RPMI8226 (cell line): Measurements from ENCODE around the gene C14orf132.

Experiments used
- DNase-seq: peaks from one replicate; pipeline ENCODE4 v3.0.0-alpha.2; 2015

C14orf132 gene

GRCh38 chr14:96084796-96085195, 45.6 kb downstream of the C14orf132 start:
- no peak for DNase-seq

GRCh38 chr14:96085369-96085768, 46.2 kb downstream of the C14orf132 start:
- no peak for DNase-seq

GRCh38 chr14:96086032-96086431, 46.9 kb downstream of the C14orf132 start:
- no peak for DNase-seq

- no peak for DNase-seq
Observed at GRCh38 chr14:96086574-96087077, 47.5 kb downstream of the C14orf132 start.

GRCh38 chr14:96088074-96088473, 48.9 kb downstream of the C14orf132 start:
- no peak for DNase-seq

GRCh38 chr14:96088481-96088880, 49.3 kb downstream of the C14orf132 start:
- no peak for DNase-seq

- DNase-seq: no peak
Observed at GRCh38 chr14:96088911-96089310, 49.7 kb downstream of the C14orf132 start.

GRCh38 chr14:96089401-96089800, 50.2 kb downstream of the C14orf132 start:
- no peak for DNase-seq

- no peak for DNase-seq
Observed at GRCh38 chr14:96090441-96091148, 51.4 kb downstream of the C14orf132 start.

- DNase-seq: no peak
Observed at GRCh38 chr14:96091149-96091693, 52.1 kb downstream of the C14orf132 start.

GRCh38 chr14:96091941-96092411, 52.8 kb downstream of the C14orf132 start:
- DNase-seq: no peak

GRCh38 chr14:96092936-96093335, 53.8 kb downstream of the C14orf132 start:
- DNase-seq: no peak

GRCh38 chr14:96094211-96094610, 55.0 kb downstream of the C14orf132 start:
- no peak for DNase-seq

- no peak for DNase-seq
Observed at GRCh38 chr14:96094656-96095055, 55.5 kb downstream of the C14orf132 start.

GRCh38 chr14:96095058-96095457, 55.9 kb downstream of the C14orf132 start:
- DNase-seq: no peak

- no peak for DNase-seq
Observed at GRCh38 chr14:96095581-96096476, 56.7 kb downstream of the C14orf132 start.

- DNase-seq: no peak
Observed at GRCh38 chr14:96096639-96097610, 57.8 kb downstream of the C14orf132 start.

- DNase-seq: no peak
Observed at GRCh38 chr14:96097752-96098151, 58.6 kb downstream of the C14orf132 start.

- peak; percentile 28 for DNase-seq
Observed at GRCh38 chr14:96098309-96098998, 59.3 kb downstream of the C14orf132 start.

- DNase-seq: no peak
Observed at GRCh38 chr14:96098999-96099335, 59.8 kb downstream of the C14orf132 start.

- DNase-seq: peak; percentile 68
Observed at GRCh38 chr14:96100161-96101064, 61.3 kb downstream of the C14orf132 start.
